CD4-positive, alpha-beta T cell (primary cell): ENCODE measurements around the gene FOXQ1. TPM values are rescaled to one million over a fixed set of nuclear protein-coding genes. Genes with fewer than 3 reads are reported as not detected.

Experiments used
- ATAC-seq: fragments of 200-7000 bp; cut with Tn5 transposase; one replicate; pipeline ENCODE4 v1.10.0; 2022; ENCODE audit warnings: mild to moderate bottlenecking; ENCODE audit not compliant: poor library complexity
- CTCF ChIA-PET: fragments of 350-600 bp; sonication (Branson Sonifier 250); formaldehyde crosslinking; loops from one replicate; lab custom pipeline; 2021; ENCODE audit warnings: antibody characterized with exemption, inconsistent platforms; lab: Charles Lee
- POLR2A ChIA-PET: fragments of 350-600 bp; sonication (Branson Sonifier 250); formaldehyde crosslinking; loops from one replicate; lab custom pipeline; 2021; ENCODE audit warnings: antibody characterized with exemption, inconsistent platforms; lab: Charles Lee
- DNase-seq, 14 experiments: peaks; one replicate each; pipeline ENCODE4 v3.0.0-alpha.2; 2013 to 2020; ENCODE audit warnings: mixed read lengths in 2 of 14
- H3K27ac ChIP-seq, 2 donors: one replicate each; pipeline versions ENCODE4 v1.5.1 to v1.7.0; 2013; ENCODE audit warnings: low read length in 2 of 2, low read depth in 1 of 2, mild to moderate bottlenecking in 1 of 2
- H3K27me3 ChIP-seq, 2 experiments: 1 replicate in 1 of 2; 2 replicates in 1 of 2; pipeline versions ENCODE4 v1.6.1 to v1.7.0; 2013; ENCODE audit warnings: low read length in 2 of 2, control low read depth in 1 of 2, mild to moderate bottlenecking in 1 of 2, moderate library complexity in 1 of 2; ENCODE audit not compliant: insufficient read depth in 2 of 2, control insufficient read depth in 1 of 2
- H3K36me3 ChIP-seq: one replicate; pipeline ENCODE4 v1.6.1; 2013; ENCODE audit warnings: low read length, control low read depth; ENCODE audit not compliant: insufficient read depth
- H3K4me1 ChIP-seq: one replicate; pipeline ENCODE4 v1.6.1; 2013; ENCODE audit warnings: low read length, control low read depth; ENCODE audit not compliant: insufficient read depth
- H3K4me3 ChIP-seq: one replicate; pipeline ENCODE4 v1.5.1; 2013; ENCODE audit warnings: mild to moderate bottlenecking, low read length, moderate library complexity
- H3K9me3 ChIP-seq, 2 experiments: 1 replicate in 1 of 2; 2 replicates in 1 of 2; pipeline versions ENCODE4 v1.6.1 to v1.7.0; 2013; ENCODE audit warnings: low read length in 2 of 2, mild to moderate bottlenecking in 2 of 2, control low read depth in 1 of 2, moderate library complexity in 1 of 2; ENCODE audit not compliant: control insufficient read depth in 1 of 2, insufficient read depth in 1 of 2
- H3K27ac Mint-ChIP-seq: one replicate; pipeline ENCODE4 v1.8.0; 2020; ENCODE audit warnings: mixed read lengths
- H3K27me3 Mint-ChIP-seq: one replicate; pipeline ENCODE4 v1.8.0; 2021; ENCODE audit warnings: mixed read lengths
- H3K36me3 Mint-ChIP-seq: one replicate; pipeline ENCODE4 v1.8.0; 2021; ENCODE audit warnings: low read depth, mixed read lengths
- H3K4me1 Mint-ChIP-seq: one replicate; pipeline ENCODE4 v1.8.0; 2021; ENCODE audit warnings: low read depth, mixed read lengths
- H3K4me3 Mint-ChIP-seq: one replicate; pipeline ENCODE4 v1.8.0; 2020; ENCODE audit warnings: mild to moderate bottlenecking, mixed read lengths
- H3K9me3 Mint-ChIP-seq: one replicate; pipeline ENCODE4 v1.8.0; 2020; ENCODE audit warnings: mixed read lengths
- CTCF ChIP-seq: fragments of 200-600 bp; IDR thresholded peaks from one replicate; pipeline ENCODE4 v1.8.0; 2022; ENCODE audit warnings: antibody characterized with exemption, mild to moderate bottlenecking
- intact Hi-C, 2 experiments: fragments of 100-400 bp; cut with DNase I in 1 of 2; cut with micrococcal nuclease in 1 of 2; formaldehyde crosslinking; loops; one replicate each; pipeline versions ENCODE4 v1.15.1 to v1.9.0; 2023 to 2025; cut with DNase I, micrococcal nuclease
- total RNA-seq, 174 experiments: library from RNA in 2 of 174; stranded (reverse) in 2 of 174; gene quantifications; one replicate each; pipeline ENCODE4 v1.2.3 and lab custom pipeline; 2021 to 2026

Gene FOXQ1
- total RNA-seq, 2 experiments from 2014 or later: not detected

DNA sequence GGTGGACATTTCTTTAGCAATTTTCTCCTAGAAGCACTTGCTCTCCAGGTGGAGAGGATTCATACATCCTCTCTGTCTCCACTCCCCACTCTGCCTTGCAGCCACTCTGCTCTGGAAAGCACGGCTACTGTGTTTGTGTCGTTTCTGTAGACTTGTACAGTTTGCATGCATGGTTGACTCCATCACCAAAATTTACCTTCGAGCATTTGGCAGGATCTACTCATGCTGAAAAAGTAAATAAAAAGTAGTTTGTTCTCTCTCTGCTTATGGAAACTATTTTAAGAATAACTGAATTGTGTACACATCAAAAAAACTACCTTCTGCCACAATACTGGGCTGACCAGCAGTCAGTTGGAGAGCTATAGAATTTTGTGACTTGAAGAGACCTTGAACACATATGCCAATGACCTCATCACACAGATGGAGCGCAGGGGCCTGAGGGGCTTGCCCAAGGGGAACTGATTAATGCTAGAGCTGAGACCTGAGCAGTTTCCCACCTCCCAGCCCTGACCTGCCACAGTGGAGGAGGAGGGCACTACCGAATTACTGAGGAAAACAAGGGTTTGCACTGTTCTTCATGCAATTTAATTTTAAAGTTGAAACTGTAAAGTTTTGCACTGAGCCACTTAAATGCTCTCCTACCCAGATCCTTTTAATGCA is 33.7 kb upstream of the FOXQ1 start:
- DNase-seq (no peak), ATAC-seq (no peak)
- CTCF ChIA-PET: no interaction called here
- Mint-ChIP-seq H3K4me1 (no peaks in the 10 kb centered on the region), H3K27me3 (peaks cover 72% of the 10 kb centered on the region), H3K9me3 (peaks cover 1% of the 10 kb centered on the region), H3K4me3 (no peak overlapping the region), H3K27ac (no peak overlapping the region), H3K36me3 (no peaks in the 10 kb centered on the region)
- Histone ChIP-seq H3K27me3 (peaks cover 11 to 15% of the 10 kb centered on the region in 2 experiments), H3K36me3 (no peaks in the 10 kb centered on the region), H3K4me1 (no peaks in the 10 kb centered on the region), H3K27ac (no peak overlapping the region), H3K4me3 (no peak overlapping the region), H3K9me3 (peaks cover 0 to 11% of the 10 kb centered on the region in 2 experiments)
- POLR2A ChIA-PET: no interaction called here
- TF ChIP-seq CTCF: no peak
- intact Hi-C loops: no loop called here

- Mint-ChIP-seq H3K27ac (no peak overlapping the region), H3K4me1 (no peaks in the 10 kb centered on the region), H3K27me3 (peaks cover 72% of the 10 kb centered on the region)
Measured at GRCh38 chr6:1279065-1279464, 32.8 kb upstream of the FOXQ1 start.

GRCh38 chr6:1280666-1281300 is 31.1 kb upstream of the FOXQ1 start:
- POLR2A ChIA-PET: no interaction called here
- no peak overlapping the region for H3K4me3 ChIP-seq
- no peak for TF ChIP-seq CTCF

More at GRCh38 chr6:1279065-1279464, 32.8 kb upstream of the FOXQ1 start:
- Mint-ChIP-seq H3K9me3 (no peaks in the 10 kb centered on the region), H3K4me3 (no peak overlapping the region), H3K36me3 (no peaks in the 10 kb centered on the region)
- Histone ChIP-seq H3K27me3 (peaks cover 11 to 15% of the 10 kb centered on the region in 2 experiments), H3K4me1 (no peaks in the 10 kb centered on the region), H3K36me3 (no peaks in the 10 kb centered on the region), H3K27ac (no peak overlapping the region), H3K9me3 (peaks cover 0 to 6% of the 10 kb centered on the region in 2 experiments), H3K4me3 (no peak overlapping the region)
- TF ChIP-seq CTCF: no peak
- DNase-seq (no peak), ATAC-seq (no peak)
- ChIA-PET POLR2A (no interaction called here), CTCF (no interaction called here)
- intact Hi-C loops: no loop called here

More at GRCh38 chr6:1280666-1281300, 31.1 kb upstream of the FOXQ1 start:
- no peaks in the 10 kb centered on the region for H3K9me3 Mint-ChIP-seq
- H3K4me3 Mint-ChIP-seq: no peak overlapping the region
- no peak overlapping the region for H3K27ac Mint-ChIP-seq
- intact Hi-C loops: no loop called here
- peaks cover 0 to 5% of the 10 kb centered on the region in 2 experiments for H3K9me3 ChIP-seq
- H3K27ac ChIP-seq: no peak overlapping the region
- H3K36me3 ChIP-seq: no peaks in the 10 kb centered on the region
- H3K36me3 Mint-ChIP-seq: no peaks in the 10 kb centered on the region
- H3K4me1 ChIP-seq: no peaks in the 10 kb centered on the region
- peaks cover 7 to 15% of the 10 kb centered on the region in 2 experiments for H3K27me3 ChIP-seq
- CTCF ChIA-PET: no interaction called here
- H3K27me3 Mint-ChIP-seq: peaks cover 60% of the 10 kb centered on the region
- DNase-seq (no peak), ATAC-seq (no peak)
- no peaks in the 10 kb centered on the region for H3K4me1 Mint-ChIP-seq
